GM23338 (cell line): ENCODE measurements around the gene CCDC38. TPM values are rescaled to one million over a fixed set of nuclear protein-coding genes. Genes with fewer than 3 reads are reported as not detected.

Experiments
- ATAC-seq: fragments of 200-7000 bp; cut with Tn5 transposase; 3 replicates; pipeline ENCODE4 v1.9.1; 2020
- DNase-seq: peaks from one replicate; pipeline ENCODE4 v3.0.0-alpha.2; 2015; ENCODE audit warnings: low spot score
- H2AFZ ChIP-seq: fragments of 200-600 bp; sonication (generic); 2 replicates; pipeline ENCODE4 v1.8.0; 2016; ENCODE audit warnings: antibody characterized with exemption, mild to moderate bottlenecking, moderate library complexity
- H3F3A ChIP-seq: fragments of 200-600 bp; sonication (generic); replicated peaks from 2 replicates; pipeline ENCODE4 v1.8.0; 2017; ENCODE audit warnings: antibody characterized with exemption, mixed run types, low read depth
- H3K27ac ChIP-seq: fragments of 200-600 bp; sonication (generic); 2 replicates; pipeline ENCODE4 v1.6.1; 2016; ENCODE audit warnings: low read depth
- H3K27me3 ChIP-seq: fragments of 200-600 bp; sonication (generic); 2 replicates; pipeline ENCODE4 v1.8.0; 2016; ENCODE audit warnings: mild to moderate bottlenecking, mixed run types, moderate library complexity; ENCODE audit not compliant: insufficient read depth
- H3K36me3 ChIP-seq: fragments of 200-600 bp; sonication (generic); 2 replicates; pipeline ENCODE4 v1.8.0; 2016; ENCODE audit warnings: mild to moderate bottlenecking; ENCODE audit not compliant: insufficient read depth
- H3K4me1 ChIP-seq: fragments of 200-600 bp; sonication (generic); 2 replicates; pipeline ENCODE4 v1.8.0; 2016; ENCODE audit warnings: mild to moderate bottlenecking, moderate library complexity; ENCODE audit not compliant: insufficient read depth
- H3K4me2 ChIP-seq: fragments of 200-600 bp; sonication (generic); 2 replicates; pipeline ENCODE4 v1.7.1; 2017; ENCODE audit warnings: mixed run types
- H3K4me3 ChIP-seq: fragments of 200-600 bp; sonication (generic); 2 replicates; pipeline ENCODE4 v1.6.1; 2016; ENCODE audit warnings: mixed run types
- H3K79me2 ChIP-seq: fragments of 200-600 bp; sonication (generic); replicated peaks from 2 replicates; pipeline ENCODE4 v1.8.0; 2017; ENCODE audit warnings: mild to moderate bottlenecking; ENCODE audit not compliant: insufficient read depth
- H3K9me2 ChIP-seq: fragments of 200-600 bp; sonication (generic); 2 replicates; pipeline ENCODE4 v1.8.0; 2017; ENCODE audit not compliant: insufficient read depth
- H4K20me1 ChIP-seq: fragments of 200-600 bp; sonication (generic); replicated peaks from 2 replicates; pipeline ENCODE4 v1.8.0; 2017; ENCODE audit warnings: mild to moderate bottlenecking; ENCODE audit not compliant: insufficient read depth
- H3K27ac Mint-ChIP-seq: 2 replicates; pipeline ENCODE4 v1.8.0; 2020; ENCODE audit warnings: inconsistent platforms, mild to moderate bottlenecking, moderate library complexity, mixed read lengths
- H3K27me3 Mint-ChIP-seq: 3 replicates; pipeline ENCODE4 v1.8.0; 2022; ENCODE audit warnings: low read depth, mild to moderate bottlenecking, moderate library complexity, mixed read lengths, inconsistent platforms; ENCODE audit not compliant: insufficient read depth, poor library complexity
- H3K36me3 Mint-ChIP-seq: 3 replicates; pipeline ENCODE4 v1.8.0; 2021; ENCODE audit warnings: low read depth, mild to moderate bottlenecking, inconsistent platforms, moderate library complexity, mixed read lengths
- H3K4me1 Mint-ChIP-seq: 3 replicates; pipeline ENCODE4 v1.8.0; 2020; ENCODE audit warnings: mild to moderate bottlenecking, inconsistent platforms, mixed read lengths
- H3K4me3 Mint-ChIP-seq: 3 replicates; pipeline ENCODE4 v1.8.0; 2021; ENCODE audit warnings: moderate library complexity, mild to moderate bottlenecking, inconsistent platforms, mixed read lengths
- H3K9me3 Mint-ChIP-seq: 3 replicates; pipeline ENCODE4 v1.8.0; 2020; ENCODE audit warnings: moderate library complexity, mild to moderate bottlenecking, inconsistent platforms, mixed read lengths
- ETS1 ChIP-seq: IDR thresholded peaks from 2 replicates; pipeline ENCODE4 v1.6.1; 2016; ENCODE audit warnings: antibody characterized with exemption
- EZH2 ChIP-seq: fragments of 200-600 bp; sonication (generic); IDR thresholded peaks from one replicate; pipeline ENCODE4 v1.8.0; 2017; ENCODE audit warnings: antibody characterized with exemption, mild to moderate bottlenecking, low read depth; ENCODE audit not compliant: unreplicated experiment
- ZNF114 ChIP-seq: fragments of 250-450 bp; sonication (Bioruptor Pico); IDR thresholded peaks from 2 replicates; pipeline ENCODE4 v1.5.0; 2020; ENCODE audit warnings: mild to moderate bottlenecking, moderate library complexity
- ZNF331 ChIP-seq: fragments of 250-450 bp; sonication (Bioruptor Pico); IDR thresholded peaks from 2 replicates; pipeline ENCODE4 v1.5.0; 2020; ENCODE audit warnings: low read depth, mild to moderate bottlenecking, moderate library complexity
- ZNF462 ChIP-seq: fragments of 250-450 bp; sonication (Bioruptor Pico); IDR thresholded peaks from 2 replicates; pipeline ENCODE4 v1.5.0; 2020; ENCODE audit warnings: mild to moderate bottlenecking, moderate library complexity
- polyA plus RNA-seq: library from polyadenylated mRNA; unstranded; fragments of >200 nt; fragmentation: Nextera tagmentation; extraction: Ambion mirVana; gene quantifications from 2 replicates; pipeline ENCODE4 v1.2.1, GENCODE V29; 2016
- total RNA-seq: library from RNA; depleted of rRNA; stranded (reverse); fragments of >200 nt; shearing (Covaris generic); gene quantifications from 2 replicates; pipeline ENCODE4 v1.2.3, GENCODE V29; 2014
- TF ChIP-seq, protein P1 (sequence below), 2 experiments: fragments of 200-600 bp in 1 of 2; sonication (generic) in 1 of 2; conservative IDR thresholded peaks; 2 replicates each; pipeline versions ENCODE4 v1.5.1 to v1.6.1; 2016 to 2017; ENCODE audit warnings: antibody characterized with exemption in 2 of 2, low read depth in 2 of 2, mild to moderate bottlenecking in 2 of 2, moderate library complexity in 1 of 2

The CCDC38 gene
- total and polyA plus RNA-seq, 2 experiments from 2014 or later = not detected

- TF ChIP-seq ZNF462 (CRISPR knock-in tag) (no peak), ZNF114 (CRISPR knock-in tag) (no peak)
Observed at GRCh38 chr12:95976416-95976832, 34.0 kb upstream of the CCDC38 start (continued).

DNA sequence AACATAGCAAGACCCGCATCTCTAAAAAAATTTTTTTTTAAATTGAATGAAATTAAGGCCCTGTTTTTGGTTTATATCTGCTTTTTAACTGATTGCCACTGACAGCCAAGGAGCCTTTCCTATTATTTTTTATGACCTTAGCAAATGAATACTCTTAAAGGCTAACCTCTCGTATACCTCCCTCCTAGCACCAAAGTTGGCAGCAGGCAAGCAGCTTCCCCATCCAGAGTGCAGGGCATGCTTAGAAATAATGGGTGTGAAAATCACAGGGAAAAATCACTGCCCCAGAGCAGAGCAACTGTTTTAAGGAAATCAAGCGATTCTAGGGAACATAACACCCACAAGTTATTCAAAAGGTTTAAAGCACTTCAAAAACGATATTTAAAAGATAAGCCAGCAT, 33.1 kb upstream of the CCDC38 start:
- no peak for ATAC-seq
- Histone ChIP-seq H3K4me2 (no peak overlapping the region), H3K79me2 (no peaks in the 10 kb centered on the region), H3K9me2 (no peaks in the 10 kb centered on the region), H3K27ac (no peak overlapping the region), H3F3A (no peaks in the 10 kb centered on the region), H3K27me3 (no peaks in the 10 kb centered on the region), H3K4me3 (no peak overlapping the region), H2AFZ (no peak overlapping the region), H4K20me1 (no peaks in the 10 kb centered on the region), H3K4me1 (0 out of 2 replicates have a peak, but pooled peaks cover 2% of the 10 kb centered on the region), H3K36me3 (no peaks in the 10 kb centered on the region)
- Mint-ChIP-seq H3K4me3 (no peak overlapping the region), H3K4me1 (peaks cover 19% of the 10 kb centered on the region), H3K27ac (no peak overlapping the region; the same call in 1 of the 2 replicates), H3K27me3 (peaks cover under 1% of the 10 kb centered on the region), H3K9me3 (peaks cover 2% of the 10 kb centered on the region), H3K36me3 (peaks cover 3% of the 10 kb centered on the region)
- DNase-seq = no peak
- TF ChIP-seq, protein P1, sequence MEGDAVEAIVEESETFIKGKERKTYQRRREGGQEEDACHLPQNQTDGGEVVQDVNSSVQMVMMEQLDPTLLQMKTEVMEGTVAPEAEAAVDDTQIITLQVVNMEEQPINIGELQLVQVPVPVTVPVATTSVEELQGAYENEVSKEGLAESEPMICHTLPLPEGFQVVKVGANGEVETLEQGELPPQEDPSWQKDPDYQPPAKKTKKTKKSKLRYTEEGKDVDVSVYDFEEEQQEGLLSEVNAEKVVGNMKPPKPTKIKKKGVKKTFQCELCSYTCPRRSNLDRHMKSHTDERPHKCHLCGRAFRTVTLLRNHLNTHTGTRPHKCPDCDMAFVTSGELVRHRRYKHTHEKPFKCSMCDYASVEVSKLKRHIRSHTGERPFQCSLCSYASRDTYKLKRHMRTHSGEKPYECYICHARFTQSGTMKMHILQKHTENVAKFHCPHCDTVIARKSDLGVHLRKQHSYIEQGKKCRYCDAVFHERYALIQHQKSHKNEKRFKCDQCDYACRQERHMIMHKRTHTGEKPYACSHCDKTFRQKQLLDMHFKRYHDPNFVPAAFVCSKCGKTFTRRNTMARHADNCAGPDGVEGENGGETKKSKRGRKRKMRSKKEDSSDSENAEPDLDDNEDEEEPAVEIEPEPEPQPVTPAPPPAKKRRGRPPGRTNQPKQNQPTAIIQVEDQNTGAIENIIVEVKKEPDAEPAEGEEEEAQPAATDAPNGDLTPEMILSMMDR (conservative IDR thresholded peaks at IDR 0.05; ENCODE audit: low read depth in 2 of 2) = no peak
- TF ChIP-seq ZNF462 (CRISPR knock-in tag) (no peak), ETS1 (no peak), EZH2 (no peak), ZNF331 (CRISPR knock-in tag) (no peak)
